Transverse colon (tissue), 3 donors: ENCODE data around the gene BRCC3.

Experiments
- POLR2A ChIP-seq: fragments of 450-650 bp; IDR thresholded peaks from one replicate; pipeline ENCODE4 v1.6.1; 2016; ENCODE audit warnings: antibody characterized with exemption, mild to moderate bottlenecking, moderate library complexity
- TF ChIP-seq, protein P1 (sequence below), 5 experiments: fragments of 200-600 bp in 3 of 5; fragments of 450-650 bp in 2 of 5; sonication (generic) in 3 of 5; IDR thresholded peaks; 1 replicate in 2 of 5; 2 replicates in 3 of 5; pipeline ENCODE4 v1.5.1; 2016 to 2017; ENCODE audit warnings: antibody characterized with exemption in 5 of 5, inconsistent platforms in 3 of 5, mild to moderate bottlenecking in 2 of 5, moderate library complexity in 1 of 5

DNA sequence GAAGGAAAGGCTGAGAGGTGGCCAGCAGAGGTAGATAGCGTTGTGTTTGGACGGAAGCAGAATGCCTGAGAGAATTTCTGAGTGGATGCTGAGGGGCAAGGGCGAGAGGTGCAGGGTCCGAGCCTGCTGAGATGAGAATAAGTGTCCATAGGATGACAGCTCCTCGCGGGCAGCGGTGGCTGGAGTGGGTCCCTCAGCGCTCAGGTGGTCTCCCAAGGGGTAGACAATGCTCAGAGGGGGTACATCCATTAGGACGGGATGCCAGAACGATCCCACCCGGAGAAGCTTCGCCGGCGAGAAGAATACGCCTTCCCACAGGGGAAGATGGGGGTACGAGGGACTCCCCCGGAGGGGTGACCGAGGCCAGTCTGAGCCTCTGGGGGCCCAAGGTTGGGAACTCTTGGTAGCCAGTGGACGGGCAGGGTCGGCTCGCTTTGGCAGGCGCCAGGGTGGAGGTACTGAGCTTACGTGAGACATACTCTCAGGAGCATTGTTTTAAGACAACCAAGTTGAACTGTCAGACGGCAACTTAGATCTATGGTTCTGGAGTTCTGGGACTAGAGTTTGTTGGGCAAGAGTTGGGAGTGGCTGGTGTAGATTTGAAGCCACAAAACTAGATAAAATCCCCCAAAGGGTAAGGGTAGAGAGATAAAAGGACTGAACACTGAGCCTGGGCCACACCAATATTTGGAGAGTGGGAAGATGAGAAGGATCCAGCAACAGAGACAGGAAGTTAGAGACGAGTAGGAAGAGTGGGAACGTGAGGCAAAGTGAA lies 15.8 kb downstream of the BRCC3 start:
- TF ChIP-seq, protein P1, sequence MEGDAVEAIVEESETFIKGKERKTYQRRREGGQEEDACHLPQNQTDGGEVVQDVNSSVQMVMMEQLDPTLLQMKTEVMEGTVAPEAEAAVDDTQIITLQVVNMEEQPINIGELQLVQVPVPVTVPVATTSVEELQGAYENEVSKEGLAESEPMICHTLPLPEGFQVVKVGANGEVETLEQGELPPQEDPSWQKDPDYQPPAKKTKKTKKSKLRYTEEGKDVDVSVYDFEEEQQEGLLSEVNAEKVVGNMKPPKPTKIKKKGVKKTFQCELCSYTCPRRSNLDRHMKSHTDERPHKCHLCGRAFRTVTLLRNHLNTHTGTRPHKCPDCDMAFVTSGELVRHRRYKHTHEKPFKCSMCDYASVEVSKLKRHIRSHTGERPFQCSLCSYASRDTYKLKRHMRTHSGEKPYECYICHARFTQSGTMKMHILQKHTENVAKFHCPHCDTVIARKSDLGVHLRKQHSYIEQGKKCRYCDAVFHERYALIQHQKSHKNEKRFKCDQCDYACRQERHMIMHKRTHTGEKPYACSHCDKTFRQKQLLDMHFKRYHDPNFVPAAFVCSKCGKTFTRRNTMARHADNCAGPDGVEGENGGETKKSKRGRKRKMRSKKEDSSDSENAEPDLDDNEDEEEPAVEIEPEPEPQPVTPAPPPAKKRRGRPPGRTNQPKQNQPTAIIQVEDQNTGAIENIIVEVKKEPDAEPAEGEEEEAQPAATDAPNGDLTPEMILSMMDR (IDR thresholded peaks at IDR 0.05): no peak
- no peak for TF ChIP-seq POLR2A
